Osteoblast (primary cell): ENCODE data around the gene AUTS2. TPM values are rescaled to one million over a fixed set of nuclear protein-coding genes. Genes with fewer than 3 reads are reported as not detected.

Source experiments
- DNase-seq: peaks from one replicate; pipeline ENCODE4 v3.0.0; 2011; ENCODE audit warnings: low spot score, mixed read lengths; ENCODE audit not compliant: insufficient read length; ENCODE audit errors: missing footprints
- H2AFZ ChIP-seq: 2 replicates; pipeline ENCODE4 v1.6.0; 2011; ENCODE audit warnings: mild to moderate bottlenecking, low read length
- H3K27ac ChIP-seq: 2 replicates; pipeline ENCODE4 v1.5.1; 2011; ENCODE audit warnings: mild to moderate bottlenecking, low read depth, low read length, moderate library complexity
- H3K27me3 ChIP-seq: 2 replicates; pipeline ENCODE4 v1.6.0; 2012; ENCODE audit warnings: mild to moderate bottlenecking, control low read depth, inconsistent platforms, low read length, moderate library complexity; ENCODE audit not compliant: insufficient read depth
- H3K36me3 ChIP-seq: 2 replicates; pipeline ENCODE4 v1.5.1; 2011; ENCODE audit warnings: mild to moderate bottlenecking, low read length, control low read depth, moderate library complexity; ENCODE audit not compliant: insufficient read depth
- H3K4me1 ChIP-seq: 2 replicates; pipeline ENCODE4 v1.5.1; 2011; ENCODE audit warnings: mild to moderate bottlenecking, low read length, control low read depth, moderate library complexity; ENCODE audit not compliant: insufficient read depth
- H3K4me2 ChIP-seq: 2 replicates; pipeline ENCODE4 v1.6.0; 2011; ENCODE audit warnings: mild to moderate bottlenecking, low read length; ENCODE audit not compliant: insufficient read depth
- H3K4me3 ChIP-seq: fragments of 200-600 bp; sonication (generic); 3 replicates; pipeline ENCODE4 v1.5.1; 2012; ENCODE audit warnings: mild to moderate bottlenecking, low read length, inconsistent platforms; ENCODE audit not compliant: insufficient read depth
- H3K79me2 ChIP-seq: 2 replicates; pipeline ENCODE4 v1.6.0; 2012; ENCODE audit warnings: mild to moderate bottlenecking, low read length, control low read depth, inconsistent platforms; ENCODE audit not compliant: insufficient read depth
- H3K9me3 ChIP-seq: 2 replicates; pipeline ENCODE4 v1.5.1; 2011; ENCODE audit warnings: low read depth, low read length, control low read depth
- H4K20me1 ChIP-seq: 2 replicates; pipeline ENCODE4 v1.6.0; 2012; ENCODE audit warnings: mild to moderate bottlenecking, low read length, control low read depth; ENCODE audit not compliant: insufficient read depth
- CTCF ChIP-seq: IDR thresholded peaks from 2 replicates; pipeline ENCODE4 v1.5.1; 2011; ENCODE audit warnings: mild to moderate bottlenecking, low read depth, low read length, moderate library complexity; ENCODE audit errors: extremely low read depth
- total RNA-seq: library from RNA; depleted of rRNA; stranded (reverse); fragments of >200 nt; gene quantifications from 2 replicates; pipeline ENCODE4 v1.2.3, GENCODE V29; 2012

The AUTS2 gene
- total RNA-seq, 1 donor: 15.2 TPM

DNA sequence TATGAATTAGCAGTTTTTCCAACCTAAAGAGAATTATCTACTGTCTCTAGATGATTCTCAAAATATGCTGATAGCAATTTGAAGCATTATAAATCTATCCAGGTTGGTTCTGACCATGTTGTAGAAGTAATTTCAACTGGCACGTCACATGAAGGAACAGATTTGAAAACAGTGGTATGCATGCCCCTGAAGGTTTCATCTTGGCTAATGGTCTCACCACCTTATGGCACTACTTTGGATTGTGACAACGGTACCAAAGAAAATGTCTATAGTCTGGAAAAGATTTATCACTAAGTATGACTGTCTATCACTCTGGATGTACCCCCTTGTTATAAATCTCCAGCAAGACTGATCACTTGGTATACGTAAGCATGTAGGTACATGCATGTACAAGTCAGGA, 810.6 kb downstream of the AUTS2 start:
- Histone ChIP-seq H4K20me1 (no peaks in the 10 kb centered on the region), H3K4me3 (no peak overlapping the region), H3K4me2 (no peak overlapping the region), H3K27me3 (no peaks in the 10 kb centered on the region), H3K27ac (no peak overlapping the region), H3K79me2 (no peaks in the 10 kb centered on the region), H2AFZ (no peak overlapping the region), H3K9me3 (no peaks in the 10 kb centered on the region), H3K36me3 (no peaks in the 10 kb centered on the region), H3K4me1 (no peaks in the 10 kb centered on the region)
- no peak for TF ChIP-seq CTCF
- DNase-seq: no peak

- Histone ChIP-seq H3K27me3 (no peaks in the 10 kb centered on the region), H3K4me3 (no peak overlapping the region), H3K79me2 (no peaks in the 10 kb centered on the region), H2AFZ (no peak overlapping the region), H4K20me1 (no peaks in the 10 kb centered on the region), H3K4me1 (no peaks in the 10 kb centered on the region), H3K4me2 (no peak overlapping the region), H3K27ac (no peak overlapping the region), H3K9me3 (no peaks in the 10 kb centered on the region), H3K36me3 (no peaks in the 10 kb centered on the region)
- no peak for TF ChIP-seq CTCF
- no peak for DNase-seq
Observed at GRCh38 chr7:70410134-70410750, 812.0 kb downstream of the AUTS2 start.

- Histone ChIP-seq H3K4me3 (no peak overlapping the region), H3K9me3 (no peaks in the 10 kb centered on the region), H3K79me2 (no peaks in the 10 kb centered on the region), H3K4me2 (no peak overlapping the region), H3K27ac (no peak overlapping the region), H3K36me3 (no peaks in the 10 kb centered on the region), H3K4me1 (no peaks in the 10 kb centered on the region), H4K20me1 (no peaks in the 10 kb centered on the region), H2AFZ (no peak overlapping the region), H3K27me3 (no peaks in the 10 kb centered on the region)
- no peak for TF ChIP-seq CTCF
- DNase-seq: no peak
Observed at GRCh38 chr7:70414368-70414767, 816.1 kb downstream of the AUTS2 start.

GRCh38 chr7:70415179-70415972, 817.1 kb downstream of the AUTS2 start:
- Histone ChIP-seq H4K20me1 (no peaks in the 10 kb centered on the region), H3K9me3 (no peaks in the 10 kb centered on the region), H3K79me2 (no peaks in the 10 kb centered on the region), H2AFZ (no peak overlapping the region), H3K4me3 (no peak overlapping the region), H3K4me1 (no peaks in the 10 kb centered on the region), H3K36me3 (no peaks in the 10 kb centered on the region), H3K27ac (no peak overlapping the region), H3K27me3 (no peaks in the 10 kb centered on the region), H3K4me2 (no peak overlapping the region)
- no peak for TF ChIP-seq CTCF
- no peak for DNase-seq
